IPS DF 4.7 (cell line): ENCODE data around the gene KIF1C.

Experiments used
- DNase-seq: peaks from one replicate; pipeline ENCODE4 v3.0.0-alpha.2; 2013; ENCODE audit warnings: low spot score; ENCODE audit errors: extremely low read depth

The KIF1C gene

GRCh38 chr17:4997302-4998026 is at the start of gene KIF1C, which contains the start of gene INCA1:
Gene KIF1C (plus strand): TSS chr17:4997950. CDS start chr17:5000247, 2,297 bp downstream.
Gene INCA1 (minus strand): TSS chr17:4997522. CDS start chr17:4994437, 3,085 bp downstream.
- no peak for DNase-seq

GRCh38 chr17:4948166-4948930 is 49.4 kb upstream of the KIF1C start, which contains the start of gene PFN1:
Gene PFN1 (minus strand): TSS chr17:4948530. CDS start chr17:4948394, 136 bp downstream.
- no peak for DNase-seq

- DNase-seq: no peak
These were observed 48.8 kb upstream of the KIF1C start for GRCh38 chr17:4948931-4949320.

- no peak for DNase-seq
These were observed 48.3 kb upstream of the KIF1C start for GRCh38 chr17:4949321-4950074.

- no peak for DNase-seq
These were observed 47.5 kb upstream of the KIF1C start for GRCh38 chr17:4950075-4950745.

GRCh38 chr17:4950746-4951204 is 47.0 kb upstream of the KIF1C start, which contains the start of gene ENO3:
Gene ENO3 (plus strand): TSS chr17:4951119. CDS start chr17:4951830, 711 bp downstream.
- no peak for DNase-seq

- DNase-seq: no peak
These were observed 46.3 kb upstream of the KIF1C start for GRCh38 chr17:4951486-4951885.

GRCh38 chr17:4953451-4953961 is 44.2 kb upstream of the KIF1C start:
- DNase-seq: no peak

GRCh38 chr17:4955091-4955490 is 42.7 kb upstream of the KIF1C start:
- DNase-seq: no peak

GRCh38 chr17:4956493-4957061 is 41.2 kb upstream of the KIF1C start:
- no peak for DNase-seq

GRCh38 chr17:4958102-4958501 is 39.6 kb upstream of the KIF1C start:
- no peak for DNase-seq

GRCh38 chr17:4959261-4959965 is 38.3 kb upstream of the KIF1C start:
- DNase-seq: no peak

- no peak for DNase-seq
These were observed 37.3 kb upstream of the KIF1C start for GRCh38 chr17:4960279-4960922.

- DNase-seq: no peak
These were observed 32.3 kb upstream of the KIF1C start for GRCh38 chr17:4965311-4965986.

GRCh38 chr17:4966844-4967538 is 30.8 kb upstream of the KIF1C start:
- peak; percentile 99 for DNase-seq

GRCh38 chr17:4967539-4968485 is 29.9 kb upstream of the KIF1C start, which contains the start of gene SPAG7:
Gene SPAG7 (minus strand): TSS chr17:4967817. CDS start chr17:4967804, 13 bp downstream.
- no peak for DNase-seq
